Hematopoietic multipotent progenitor cell treated with erythropoietin and hydrocortisone succinate and interleukin-3 and kit ligand, for 4 days (in vitro differentiated cells): ENCODE data around the gene STEAP1.
A peak's percentile ranks its signal among the peaks of the same experiment; 100 is the strongest.
"Not testable (repeated sequence)": the region's sequence is repeated elsewhere in the genome, so short reads cannot be mapped to it uniquely, and the experiment has no call there.

ENCODE experiments used
- DNase-seq: peaks from one replicate; pipeline ENCODE4 v3.0.0-alpha.2; 2015

The STEAP1 gene

DNA sequence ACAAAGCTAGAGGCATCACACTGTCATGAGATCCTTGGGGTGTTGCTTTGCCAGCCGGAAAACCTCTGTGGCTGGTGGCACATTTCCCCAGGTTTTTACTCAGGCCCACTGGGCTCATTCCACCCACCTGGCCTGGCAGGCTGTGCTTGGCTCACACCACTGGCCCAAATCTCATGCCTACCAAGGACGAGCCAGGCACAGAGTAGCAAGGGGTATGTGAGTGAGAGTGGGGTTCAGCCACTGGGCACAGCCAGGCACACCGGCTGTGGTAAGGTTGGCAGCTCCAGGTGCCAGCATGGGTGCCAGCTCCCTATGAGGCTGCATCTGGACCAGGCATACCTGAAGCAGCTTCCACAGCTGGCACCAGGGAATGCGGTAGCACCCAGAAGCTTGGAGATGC, 21.4 kb downstream of the STEAP1 start:
- no peak for DNase-seq

DNA sequence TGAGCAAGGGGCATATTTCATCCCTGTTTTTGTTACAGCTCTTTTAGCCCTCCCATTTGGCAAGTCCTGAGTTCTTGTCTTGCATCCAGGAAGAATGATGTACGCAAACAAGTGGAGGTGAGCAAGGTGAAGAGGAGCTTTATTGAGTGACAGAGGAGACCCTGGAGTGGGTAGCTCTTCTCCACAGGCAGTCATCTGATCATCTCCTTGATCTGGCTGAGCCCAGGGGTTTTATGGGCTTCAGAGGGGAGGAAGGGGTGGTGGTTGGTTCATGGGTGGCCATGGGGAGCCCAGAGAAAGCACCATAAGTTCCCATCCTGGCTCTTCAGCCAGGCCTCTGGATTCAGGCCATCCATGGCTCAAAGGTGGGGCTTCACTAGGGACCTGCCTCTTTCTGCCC, 21.9 kb downstream of the STEAP1 start:
- no peak for DNase-seq

DNA sequence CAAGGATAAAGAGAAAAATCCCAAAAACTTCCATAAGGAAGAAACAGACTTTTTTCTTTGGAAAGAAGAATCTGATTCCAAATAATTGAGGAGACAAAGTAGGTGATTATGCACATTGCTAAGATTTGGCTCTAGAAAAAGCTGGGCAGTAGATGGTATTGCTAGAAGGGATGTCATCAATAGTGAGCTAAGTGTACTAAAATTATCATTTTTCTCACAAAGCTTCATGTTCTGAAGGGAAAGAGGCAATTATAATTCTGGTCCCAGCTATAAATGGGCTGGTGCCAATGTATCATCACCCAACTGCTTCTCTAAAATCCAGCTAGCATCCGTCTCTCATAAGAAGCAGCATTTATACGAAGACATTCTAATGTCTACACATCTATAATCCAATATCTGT, 23.9 kb downstream of the STEAP1 start:
- no peak for DNase-seq

DNA sequence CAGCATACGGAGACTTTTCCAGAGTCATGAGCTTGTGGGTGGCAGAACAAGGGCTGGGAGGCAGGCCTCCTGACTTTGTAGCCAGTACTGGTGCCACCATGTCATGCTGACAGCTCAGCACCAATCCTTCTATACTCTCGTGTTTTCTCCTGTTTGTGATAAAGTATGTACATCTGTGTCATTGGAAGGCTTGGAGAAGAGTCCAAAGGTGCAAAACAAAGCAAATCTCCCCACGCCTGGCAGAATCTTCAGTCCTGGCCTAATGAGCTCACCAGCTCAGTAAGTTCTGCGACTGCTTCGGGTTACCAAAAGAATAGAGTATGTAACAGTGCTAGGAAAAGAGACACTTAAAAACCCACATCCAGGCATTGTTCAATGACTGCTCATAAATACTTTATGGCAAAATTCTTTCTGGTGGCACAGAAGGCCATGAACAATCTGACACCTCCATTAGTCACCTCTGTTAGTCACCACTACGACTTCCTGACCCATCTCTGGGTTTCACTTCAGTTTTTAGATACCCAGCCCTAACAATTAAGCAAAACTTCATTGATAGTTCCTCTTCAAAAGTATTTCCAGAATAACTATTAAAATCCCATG, 24.5 kb downstream of the STEAP1 start:
- DNase-seq: no peak

DNA sequence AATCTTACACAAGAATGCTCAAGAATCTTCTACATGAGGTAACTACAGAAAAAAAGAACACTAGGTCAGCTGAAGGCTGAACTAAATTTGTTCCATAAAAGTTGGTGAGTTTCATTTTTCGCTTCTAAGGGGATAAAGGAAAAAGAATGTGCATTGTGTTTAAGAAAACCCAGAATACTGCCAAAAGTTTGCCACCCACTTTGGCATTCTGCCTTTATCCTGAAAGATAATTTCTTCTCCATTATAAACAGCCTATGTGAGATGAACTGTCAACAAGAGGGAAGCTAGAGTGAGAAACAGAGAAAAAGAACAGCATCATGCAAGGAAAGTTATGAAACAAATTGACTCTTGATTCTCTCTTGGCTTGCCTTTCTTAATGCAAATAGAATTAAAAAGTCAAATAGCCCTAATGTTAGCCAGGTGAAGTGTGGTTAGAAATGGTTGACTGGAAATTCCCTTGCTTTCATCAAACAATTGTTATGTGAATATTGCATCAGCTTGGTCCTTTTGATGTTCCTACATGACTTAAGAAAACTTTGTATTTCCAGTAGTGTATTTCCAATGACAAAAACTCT, 25.8 kb downstream of the STEAP1 start:
- DNase-seq: no peak

- no peak for DNase-seq
Measured at GRCh38 chr7:90180649-90181048, 26.4 kb downstream of the STEAP1 start.

DNA sequence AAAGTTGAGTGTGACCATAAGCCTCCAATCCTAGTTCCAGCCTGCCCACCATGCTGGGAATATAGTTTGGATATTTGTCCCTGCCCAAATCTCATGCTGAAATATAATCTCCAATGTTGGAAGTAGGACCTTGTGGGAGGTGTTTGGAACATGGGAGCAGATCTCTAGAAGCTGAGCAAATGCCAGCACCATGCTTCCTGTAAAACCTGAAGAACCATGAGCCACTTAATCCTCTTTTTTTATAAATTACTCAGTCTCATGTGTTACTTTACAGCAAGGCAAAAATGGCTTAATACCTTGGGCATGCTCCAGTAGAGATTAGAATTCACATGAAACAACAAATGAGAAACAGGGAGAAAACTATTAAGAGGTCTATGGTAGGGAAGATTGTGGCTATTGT, 27.2 kb downstream of the STEAP1 start:
- DNase-seq: no peak

- not testable (repeated sequence) for DNase-seq
Measured at GRCh38 chr7:90186290-90186689, 32.0 kb downstream of the STEAP1 start.

DNA sequence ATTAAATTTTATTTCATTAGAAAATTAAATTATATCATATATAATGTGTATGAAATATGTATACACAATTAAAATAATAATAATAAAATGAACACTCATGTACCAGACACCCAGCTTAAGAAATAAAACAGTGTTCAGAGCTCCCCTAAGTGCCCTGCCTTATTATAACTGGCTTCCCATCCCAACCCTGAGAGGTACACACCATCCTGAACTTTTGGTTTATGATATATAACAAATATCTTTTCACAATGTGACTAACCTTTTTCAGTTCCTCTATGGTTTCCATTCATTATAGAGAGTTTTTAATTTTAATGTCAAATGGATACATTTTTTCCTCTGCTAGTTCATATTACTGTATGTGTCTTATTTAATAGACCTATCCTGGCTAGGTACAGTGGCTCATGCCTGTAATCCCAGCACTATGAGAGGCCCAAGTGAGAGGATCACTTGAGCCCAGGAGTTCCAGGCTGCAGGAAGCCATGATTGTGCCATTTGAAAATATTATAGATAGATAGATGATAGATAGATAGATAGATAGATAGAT, 33.3 kb downstream of the STEAP1 start:
- no peak for DNase-seq

DNA sequence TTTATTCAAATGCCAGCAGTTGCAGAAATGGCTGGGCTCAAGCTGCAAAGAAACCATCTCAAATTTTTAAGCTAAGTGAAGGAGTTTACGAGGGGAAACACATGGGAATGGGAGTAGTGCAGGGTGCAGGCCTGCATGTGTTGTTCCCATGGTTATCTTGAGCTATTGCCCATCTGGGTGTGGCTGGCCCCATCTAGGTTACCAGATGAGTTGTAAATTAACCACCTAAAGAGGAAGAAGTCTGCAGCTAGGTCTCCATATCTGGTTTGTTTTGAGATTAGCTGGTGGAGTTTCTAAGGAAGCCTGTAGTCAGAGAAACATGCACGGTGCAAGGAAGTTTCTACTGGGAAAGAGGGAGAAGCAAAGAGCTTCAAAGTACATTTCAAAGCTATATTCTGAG, 34.0 kb downstream of the STEAP1 start:
- DNase-seq: peak; percentile 23

DNA sequence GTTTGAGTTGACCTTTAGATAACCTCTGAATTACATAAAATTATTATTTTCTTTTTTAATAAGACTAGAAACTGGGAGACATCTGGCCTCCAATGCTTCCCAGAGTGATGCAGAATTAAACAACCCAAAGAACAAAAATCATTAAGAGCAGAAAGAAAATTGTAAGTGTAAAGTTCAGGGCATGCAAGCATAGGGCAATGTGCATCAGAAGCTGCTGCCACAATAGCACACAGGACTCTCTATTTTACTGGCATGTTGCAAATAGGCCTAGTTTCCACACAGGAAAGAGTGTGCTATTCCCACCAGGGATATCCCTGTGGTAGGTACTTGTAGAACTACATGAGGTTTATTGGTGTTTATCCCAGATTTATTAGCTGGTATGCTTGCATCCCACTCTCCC, 36.7 kb downstream of the STEAP1 start:
- DNase-seq: no peak

GRCh38 chr7:90191648-90192047, 37.4 kb downstream of the STEAP1 start:
- no peak for DNase-seq

DNA sequence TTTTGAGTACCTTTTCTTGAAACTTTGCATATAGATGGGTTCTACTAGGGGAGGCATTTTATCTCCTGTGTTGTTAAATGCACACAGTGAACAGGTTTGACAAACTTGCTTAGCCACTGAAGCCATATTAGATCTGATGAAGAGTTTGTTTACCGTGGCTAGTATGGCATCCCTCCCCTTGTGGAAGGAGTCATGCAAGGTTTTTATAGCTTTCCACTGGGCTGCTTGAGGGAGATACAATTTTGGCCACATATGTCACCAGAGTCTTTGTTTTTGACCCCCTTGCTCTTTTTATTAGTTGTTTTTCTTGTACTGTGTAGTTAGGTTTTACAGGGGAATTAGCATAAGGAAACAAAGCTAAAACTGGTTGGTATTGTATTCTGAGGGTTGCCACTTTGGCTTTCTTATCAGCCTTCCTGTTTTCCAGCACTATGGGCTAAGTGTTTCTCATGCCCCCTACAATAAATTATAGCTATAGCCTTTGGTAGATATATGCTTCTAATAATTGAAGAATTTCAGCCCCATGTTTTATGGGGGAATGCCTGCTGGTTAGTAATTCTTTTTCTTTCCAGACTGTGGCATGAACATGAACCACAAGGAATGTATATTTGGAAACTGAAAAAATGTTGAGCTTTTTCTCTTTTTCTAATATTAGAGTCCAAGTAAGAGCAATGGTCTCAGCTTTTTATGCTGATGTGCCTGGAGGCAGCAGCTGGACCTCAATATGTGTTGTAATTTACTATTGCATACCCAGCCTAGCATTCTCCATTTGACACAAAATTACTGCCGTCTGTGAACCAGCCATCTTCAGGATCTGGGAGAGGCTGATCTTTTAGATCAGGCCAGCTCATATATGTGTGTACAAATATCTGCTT, 38.8 kb downstream of the STEAP1 start:
- DNase-seq: no peak

- no peak for DNase-seq
Measured at GRCh38 chr7:90194911-90195809, 40.9 kb downstream of the STEAP1 start.

DNA sequence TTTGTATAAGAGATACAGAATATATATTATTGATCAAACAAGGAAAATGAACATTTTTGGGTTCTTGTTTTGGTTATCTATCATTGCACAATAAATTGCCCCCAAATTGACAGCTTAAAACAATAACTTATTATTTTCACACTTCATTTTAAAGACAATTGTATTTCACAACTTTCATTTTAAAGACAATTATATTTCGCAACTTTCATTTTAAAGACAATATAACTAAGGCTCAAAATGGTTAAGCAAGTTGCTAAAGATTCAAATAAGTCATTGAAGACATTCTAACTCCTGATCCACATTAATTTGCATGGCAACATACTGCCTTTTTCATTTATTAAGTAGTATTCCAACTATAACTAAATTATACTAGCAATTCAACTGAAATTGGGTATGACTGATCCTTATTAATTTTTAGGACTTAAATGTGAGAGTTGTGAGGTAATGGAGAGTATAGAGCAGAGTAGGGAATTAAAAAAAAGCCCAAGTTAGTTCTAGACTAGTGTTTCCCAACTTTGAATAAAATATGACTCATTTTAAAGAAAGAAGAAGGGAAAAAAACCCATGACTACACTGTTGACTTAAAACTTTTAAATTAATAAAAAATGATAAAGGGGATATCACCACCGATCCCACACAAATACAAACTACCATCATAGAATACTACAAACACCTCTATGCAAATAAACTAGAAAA, 47.4 kb downstream of the STEAP1 start:
- no peak for DNase-seq

DNA sequence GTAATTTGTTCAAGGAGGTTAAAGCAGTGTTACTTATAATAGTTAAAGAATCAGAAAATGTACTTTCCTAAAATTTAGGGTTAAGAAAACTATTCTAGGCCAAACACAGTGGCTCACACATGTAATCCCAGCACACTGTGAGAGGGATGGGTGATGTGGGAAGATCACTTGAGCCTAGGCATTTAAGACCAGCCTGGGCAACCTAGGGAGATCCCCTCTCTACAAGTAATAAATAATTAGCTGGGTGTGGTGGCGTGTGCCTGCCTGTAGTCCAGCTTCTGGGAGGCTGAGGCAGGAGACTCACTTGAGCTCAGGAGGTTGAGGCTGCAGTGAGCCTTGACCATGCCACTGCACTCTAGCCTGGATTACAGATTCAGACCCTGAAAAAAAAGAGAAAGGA, 53.7 kb downstream of the STEAP1 start:
- no peak for DNase-seq

DNA sequence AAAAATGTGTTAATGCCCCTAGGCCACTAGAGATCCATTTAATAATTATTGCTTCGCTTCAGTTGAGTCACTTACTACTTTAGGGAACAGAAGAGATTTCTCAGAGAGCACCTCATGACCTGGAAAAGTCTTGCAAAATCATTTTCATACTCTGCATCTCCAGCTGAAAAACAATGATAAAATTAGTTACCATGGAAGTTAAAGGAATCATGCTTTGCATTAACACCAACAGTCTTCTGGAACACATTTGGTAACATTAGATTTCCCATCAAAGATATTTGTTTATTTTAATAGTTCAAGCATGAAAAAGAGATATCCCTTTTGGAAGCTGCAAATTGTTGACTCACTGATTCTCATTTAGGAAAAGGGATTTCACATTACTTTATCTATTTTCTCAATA, 55.5 kb downstream of the STEAP1 start:
- no peak for DNase-seq

- DNase-seq: no peak
Measured at GRCh38 chr7:90210475-90210874, 56.2 kb downstream of the STEAP1 start.

DNA sequence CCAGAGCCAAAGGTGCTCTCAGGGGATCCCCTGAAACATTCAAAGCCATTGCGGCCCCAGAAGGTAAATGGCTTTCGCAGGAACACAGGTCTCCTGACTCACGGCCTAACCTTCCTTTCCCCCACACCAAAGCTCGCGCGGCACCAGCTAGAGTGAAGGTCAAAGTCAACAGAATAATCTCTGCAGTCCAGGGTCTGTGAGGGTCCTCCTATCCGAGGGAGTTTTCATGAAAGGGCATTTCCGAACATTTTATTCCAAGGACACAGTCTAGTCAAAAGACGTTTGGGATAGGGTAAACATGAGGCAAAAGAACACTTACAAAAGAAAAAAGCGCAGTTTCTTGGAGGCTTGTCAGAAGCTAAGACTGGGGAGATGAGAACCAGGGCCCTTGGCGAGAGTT, 56.7 kb downstream of the STEAP1 start:
- no peak for DNase-seq

- DNase-seq: peak; percentile 76
Measured at GRCh38 chr7:90211391-90212148, 57.3 kb downstream of the STEAP1 start, which contains the start of gene STEAP2. TSS of gene STEAP2 (plus strand) at chr7:90211740. CDS start at chr7:90225083, 13,343 bp downstream.

DNA sequence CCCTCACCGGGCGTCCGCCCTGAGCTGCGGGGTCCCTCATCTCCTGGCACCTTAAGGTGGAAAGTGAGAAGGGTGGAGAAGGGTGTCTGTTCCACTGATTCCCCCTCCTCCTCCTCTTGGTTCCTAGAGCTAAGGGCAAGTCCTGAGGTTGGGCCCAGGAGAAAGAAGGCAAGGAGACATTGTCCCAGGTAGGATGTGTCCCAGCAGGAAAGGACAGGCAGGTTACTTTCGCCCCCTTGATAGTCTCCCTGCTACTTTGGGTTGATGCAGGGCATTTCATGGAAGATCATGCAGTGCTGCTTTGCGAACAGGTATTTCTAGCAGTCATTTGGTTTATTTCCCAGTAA, 57.9 kb downstream of the STEAP1 start:
- DNase-seq: no peak

DNA sequence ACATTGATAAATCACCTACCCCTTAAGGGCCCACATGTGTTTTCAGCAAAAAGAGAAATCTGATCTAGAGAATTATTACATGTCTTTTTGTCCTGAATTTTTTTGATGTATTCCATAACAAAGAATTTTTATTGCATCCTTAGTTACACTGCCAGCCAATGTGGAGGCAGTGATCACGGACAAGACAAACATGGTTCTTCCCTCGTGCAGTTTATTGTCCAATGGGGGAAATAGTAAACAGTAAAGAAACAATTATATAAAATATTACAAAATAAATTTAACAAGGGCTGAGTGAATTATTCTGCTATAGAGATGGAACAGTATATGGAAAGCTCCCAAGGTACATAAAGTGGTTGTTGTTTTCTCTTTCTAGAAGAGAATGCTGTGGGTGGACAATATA, 59.3 kb downstream of the STEAP1 start:
- no peak for DNase-seq
